Prostate gland (tissue), 2 donors: ENCODE data around the gene SVEP1.

Source experiments
- POLR2A ChIP-seq: fragments of 450-650 bp; IDR thresholded peaks from one replicate; pipeline ENCODE4 v1.6.1; 2016; ENCODE audit warnings: antibody characterized with exemption, mild to moderate bottlenecking
- POLR2AphosphoS5 ChIP-seq: sonication (generic); formaldehyde crosslinking; IDR thresholded peaks from one replicate; pipeline ENCODE4 v1.6.1; 2017; ENCODE audit warnings: antibody characterized with exemption
- TF ChIP-seq, protein P1 (sequence below), 4 experiments: fragments of 200-600 bp in 2 of 4; fragments of 450-650 bp in 2 of 4; sonication (generic) in 2 of 4; IDR thresholded peaks; 1 replicate in 3 of 4; 2 replicates in 1 of 4; pipeline ENCODE4 v1.5.1; 2016 to 2019; ENCODE audit warnings: antibody characterized with exemption in 4 of 4, mild to moderate bottlenecking in 2 of 4, moderate library complexity in 2 of 4

DNA sequence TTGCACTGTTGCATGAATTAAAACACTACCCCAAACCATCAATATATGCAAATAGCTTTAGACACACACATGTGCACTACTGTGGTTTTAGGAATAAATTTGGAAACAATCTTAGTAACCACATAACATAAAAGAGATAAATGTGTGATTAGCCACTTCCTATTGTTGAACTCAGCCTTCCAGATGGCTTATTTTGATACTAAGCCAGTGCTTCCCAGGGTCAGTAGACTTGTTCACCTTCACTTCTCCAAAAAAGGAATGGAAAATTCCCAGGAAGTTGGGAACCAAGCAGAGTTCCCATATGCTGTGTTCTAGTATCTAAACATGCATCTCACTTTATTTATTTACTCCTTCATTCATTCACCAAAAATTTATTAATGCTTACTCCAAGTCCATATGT lies 47.8 kb downstream of the SVEP1 start:
- TF ChIP-seq, protein P1, sequence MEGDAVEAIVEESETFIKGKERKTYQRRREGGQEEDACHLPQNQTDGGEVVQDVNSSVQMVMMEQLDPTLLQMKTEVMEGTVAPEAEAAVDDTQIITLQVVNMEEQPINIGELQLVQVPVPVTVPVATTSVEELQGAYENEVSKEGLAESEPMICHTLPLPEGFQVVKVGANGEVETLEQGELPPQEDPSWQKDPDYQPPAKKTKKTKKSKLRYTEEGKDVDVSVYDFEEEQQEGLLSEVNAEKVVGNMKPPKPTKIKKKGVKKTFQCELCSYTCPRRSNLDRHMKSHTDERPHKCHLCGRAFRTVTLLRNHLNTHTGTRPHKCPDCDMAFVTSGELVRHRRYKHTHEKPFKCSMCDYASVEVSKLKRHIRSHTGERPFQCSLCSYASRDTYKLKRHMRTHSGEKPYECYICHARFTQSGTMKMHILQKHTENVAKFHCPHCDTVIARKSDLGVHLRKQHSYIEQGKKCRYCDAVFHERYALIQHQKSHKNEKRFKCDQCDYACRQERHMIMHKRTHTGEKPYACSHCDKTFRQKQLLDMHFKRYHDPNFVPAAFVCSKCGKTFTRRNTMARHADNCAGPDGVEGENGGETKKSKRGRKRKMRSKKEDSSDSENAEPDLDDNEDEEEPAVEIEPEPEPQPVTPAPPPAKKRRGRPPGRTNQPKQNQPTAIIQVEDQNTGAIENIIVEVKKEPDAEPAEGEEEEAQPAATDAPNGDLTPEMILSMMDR (IDR thresholded peaks at IDR 0.05), result no peak
- TF ChIP-seq POLR2A (no peak), POLR2AphosphoS5 (no peak)
